T47D (cell line): ENCODE results near the gene MROH7.

Experiments
- DNase-seq, 2 experiments: peaks; one replicate each; pipeline versions ENCODE4 v3.0.0 to v3.0.0-alpha.2; 2011 to 2012; ENCODE audit warnings: low read depth in 1 of 2, low spot score in 1 of 2
- JUND ChIP-seq: IDR thresholded peaks from 2 replicates; pipeline ENCODE4 v1.6.1; 2012; ENCODE audit warnings: low read depth
- in situ Hi-C: cut with HindIII; loops from 2 replicates; pipeline ENCODE4 v1.10.0; 2016; ENCODE audit warnings: low sequenced_read_pairs, low pct_unique_long_range_greater_than_20kb

The MROH7 gene

DNA sequence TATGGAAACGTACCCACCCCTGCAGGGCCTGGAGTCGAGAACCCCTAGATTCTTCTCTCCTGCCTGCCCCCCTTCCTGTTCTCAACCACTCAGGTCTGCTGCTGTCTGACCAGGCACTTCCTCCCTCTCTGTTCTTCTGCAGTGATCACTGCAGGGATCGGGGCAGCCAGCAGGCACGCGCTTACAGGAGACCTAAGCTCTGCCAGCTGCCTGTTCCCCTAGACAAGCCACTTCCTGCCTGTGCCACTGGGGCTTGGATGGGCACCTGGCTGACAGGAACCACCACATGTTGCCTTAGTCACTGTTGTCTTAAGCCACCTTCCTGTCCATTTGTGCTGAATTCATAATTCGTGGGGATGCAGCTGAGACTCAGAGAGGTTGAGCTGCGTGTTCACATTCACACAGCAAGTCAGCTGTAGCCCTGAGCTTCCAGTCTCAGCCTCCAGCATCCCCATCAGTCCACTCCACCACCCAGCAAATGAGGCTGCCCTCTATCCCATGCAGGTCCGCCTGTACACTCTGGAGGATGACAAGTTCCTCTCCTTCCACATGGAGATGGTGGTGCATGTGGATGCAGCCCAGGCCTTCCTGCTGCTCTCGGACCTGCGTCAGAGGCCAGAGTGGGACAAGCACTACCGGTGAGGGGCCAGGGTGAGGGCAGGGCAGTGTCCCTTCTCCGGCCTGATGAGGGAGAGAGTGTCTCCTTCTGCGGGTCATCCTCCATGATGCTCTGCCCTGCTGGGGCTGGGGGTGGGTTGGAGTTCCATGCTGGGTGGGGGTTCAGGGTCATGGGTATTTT is 36.8 kb upstream of the MROH7 start:
- no peak for DNase-seq
- TF ChIP-seq JUND = no peak

DNA sequence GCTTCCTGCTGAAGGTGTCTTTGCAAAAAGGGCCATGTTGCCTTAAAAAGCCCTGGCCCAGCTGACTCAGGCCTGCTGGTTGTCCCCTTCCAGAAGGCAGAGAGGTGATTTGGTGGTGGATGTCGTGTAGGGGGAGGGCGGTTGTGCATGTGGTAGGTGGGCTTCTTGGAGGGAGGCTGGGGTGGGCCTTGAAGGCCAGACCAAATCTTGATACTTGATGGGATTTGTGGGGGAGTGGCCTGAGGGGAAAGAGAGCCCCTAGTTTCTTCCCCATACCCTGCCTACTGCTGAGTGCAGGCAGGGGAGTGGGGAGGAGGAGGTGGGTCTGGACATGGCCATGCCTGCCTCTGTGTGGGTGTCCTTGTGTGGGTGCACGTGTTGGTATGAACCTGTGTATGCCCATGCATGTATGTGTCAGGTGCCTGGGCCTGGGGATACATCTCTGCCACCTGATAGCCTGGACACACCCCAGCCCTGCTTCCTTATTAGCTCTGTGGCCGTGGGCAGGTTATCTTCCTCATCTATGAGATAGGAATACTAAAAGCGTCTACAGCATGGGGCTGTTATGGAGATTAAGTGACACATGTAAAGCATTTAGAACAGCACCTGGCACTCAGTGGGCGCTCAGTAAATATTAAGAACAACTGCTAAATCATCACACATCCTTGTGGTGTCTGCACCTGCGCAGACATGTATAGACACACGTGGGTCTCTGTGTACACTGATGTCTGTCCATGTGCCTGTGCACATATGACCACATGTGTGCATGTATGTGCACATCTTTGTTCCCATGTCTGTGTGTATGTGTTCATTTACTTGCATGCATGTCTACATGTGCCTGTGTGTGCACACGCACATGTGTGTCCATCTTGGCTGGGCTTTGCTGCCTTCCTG is 35.2 kb upstream of the MROH7 start:
- TF ChIP-seq JUND = no peak
- DNase-seq = no peak
- in situ Hi-C loops = no loop called here

More for the DNA sequence above, 36.8 kb upstream of the MROH7 start:
- in situ Hi-C loops = no loop called here

DNA sequence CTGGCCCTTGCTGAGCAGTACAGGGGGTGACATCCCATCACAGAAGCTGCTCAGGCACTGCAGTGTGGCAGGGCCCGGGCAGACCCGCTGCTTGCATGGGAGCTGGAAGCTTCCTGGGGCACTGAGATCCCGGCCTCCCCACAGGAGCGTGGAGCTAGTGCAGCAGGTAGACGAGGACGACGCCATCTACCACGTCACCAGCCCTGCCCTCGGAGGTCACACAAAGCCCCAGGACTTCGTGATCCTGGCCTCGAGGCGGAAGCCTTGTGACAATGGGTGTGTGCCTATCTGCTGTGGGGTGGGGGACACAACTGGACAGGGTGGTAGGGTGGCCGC is 34.6 kb upstream of the MROH7 start:
- DNase-seq = no peak
- in situ Hi-C loops = no loop called here
- no peak for TF ChIP-seq JUND

DNA sequence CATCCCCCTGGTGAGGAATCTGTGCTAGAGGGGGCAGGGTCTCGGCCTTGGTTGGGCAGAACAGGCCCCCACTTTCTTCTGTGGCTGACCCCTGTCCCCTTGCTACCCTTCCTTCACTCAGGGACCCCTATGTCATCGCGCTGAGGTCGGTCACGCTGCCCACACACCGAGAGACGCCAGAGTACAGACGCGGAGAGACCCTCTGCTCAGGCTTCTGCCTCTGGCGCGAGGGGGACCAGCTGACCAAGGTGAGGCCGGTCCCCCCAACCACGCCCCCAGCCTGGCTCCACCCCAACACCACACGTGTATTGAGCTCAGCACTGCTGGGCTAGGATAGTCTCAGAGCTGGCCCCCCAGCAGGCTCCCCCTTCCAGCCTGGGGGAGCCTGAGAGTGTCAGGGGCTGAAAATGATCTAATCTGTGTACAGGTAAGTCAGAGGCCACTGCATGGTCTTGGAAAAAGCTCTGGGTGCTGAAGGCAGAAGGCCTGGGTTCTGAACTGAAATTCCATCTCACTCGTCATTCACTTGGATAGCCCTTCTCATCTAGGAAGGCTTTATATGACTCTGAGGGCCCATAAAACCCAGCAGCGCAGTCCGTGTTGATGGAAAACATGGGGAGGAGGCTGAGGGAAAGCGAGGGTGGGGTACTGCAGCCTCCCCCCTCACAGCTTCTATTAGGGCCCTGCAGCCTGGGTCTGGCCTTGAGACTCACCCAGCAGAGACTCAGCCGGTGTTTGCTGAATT is 33.6 kb upstream of the MROH7 start:
- in situ Hi-C loops = no loop called here
- no peak for TF ChIP-seq JUND
- DNase-seq = no peak

DNA sequence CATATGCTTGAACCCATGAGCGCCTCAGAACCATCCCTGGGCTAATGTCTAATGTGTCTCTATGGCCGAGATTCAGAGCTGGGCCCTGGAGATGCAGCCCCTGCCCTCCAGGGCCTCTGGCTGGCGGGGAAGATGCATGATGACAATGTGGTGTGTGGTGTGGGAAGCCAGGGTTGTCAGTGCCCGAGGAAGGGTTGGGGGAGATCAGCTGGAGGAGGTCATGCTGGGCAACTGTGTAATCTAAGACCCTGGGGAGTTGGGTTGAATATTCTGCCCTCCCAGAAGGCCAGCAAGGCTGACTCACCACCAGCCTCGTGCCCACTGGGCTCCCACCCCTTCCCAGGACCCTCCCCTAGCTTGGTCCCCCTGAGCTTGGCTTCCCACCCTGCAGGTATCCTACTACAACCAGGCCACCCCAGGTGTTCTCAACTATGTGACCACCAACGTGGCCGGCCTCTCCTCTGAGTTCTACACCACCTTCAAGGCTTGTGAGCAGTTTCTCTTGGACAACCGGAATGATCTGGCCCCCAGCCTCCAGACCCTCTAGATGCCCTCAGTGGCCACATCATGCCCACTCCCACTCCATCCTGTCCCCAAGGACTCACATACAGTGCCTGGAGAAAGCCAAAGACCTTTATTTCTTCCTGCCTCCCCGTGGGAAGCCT is 32.9 kb upstream of the MROH7 start:
- TF ChIP-seq JUND = no peak
- in situ Hi-C loops = no loop called here
- DNase-seq = no peak

DNA sequence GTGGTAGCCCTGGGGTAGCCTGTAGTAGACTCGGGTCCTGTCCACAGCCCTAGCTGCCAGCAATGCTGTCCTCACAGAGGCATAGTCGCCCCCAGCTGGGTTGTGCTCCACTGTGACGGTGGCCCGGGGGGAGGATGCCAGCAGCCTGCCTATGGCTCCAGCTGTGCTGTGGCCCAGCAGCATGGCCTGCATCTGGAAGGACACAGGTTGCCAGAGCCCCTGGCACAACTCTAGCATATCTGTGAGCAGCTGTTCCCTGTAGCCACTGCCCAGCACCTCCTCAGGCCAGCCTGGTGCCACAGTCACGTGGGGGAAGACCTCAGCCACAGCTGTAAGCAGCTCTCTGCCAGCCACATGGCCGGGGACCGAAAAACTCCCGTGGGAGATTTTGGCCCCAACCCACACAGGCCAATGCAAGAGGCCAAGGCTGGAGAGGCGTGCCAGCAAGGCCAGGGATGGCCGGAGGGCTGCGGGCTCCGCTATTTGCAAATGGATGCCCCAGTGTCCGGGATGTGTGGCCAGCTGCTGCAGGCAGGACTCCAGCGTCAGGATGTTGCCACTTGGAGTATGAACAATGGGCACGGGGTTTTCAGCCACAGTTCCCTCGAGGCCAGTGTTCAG is 32.2 kb upstream of the MROH7 start:
- in situ Hi-C loops = no loop called here
- no peak for TF ChIP-seq JUND
- DNase-seq = no peak

DNA sequence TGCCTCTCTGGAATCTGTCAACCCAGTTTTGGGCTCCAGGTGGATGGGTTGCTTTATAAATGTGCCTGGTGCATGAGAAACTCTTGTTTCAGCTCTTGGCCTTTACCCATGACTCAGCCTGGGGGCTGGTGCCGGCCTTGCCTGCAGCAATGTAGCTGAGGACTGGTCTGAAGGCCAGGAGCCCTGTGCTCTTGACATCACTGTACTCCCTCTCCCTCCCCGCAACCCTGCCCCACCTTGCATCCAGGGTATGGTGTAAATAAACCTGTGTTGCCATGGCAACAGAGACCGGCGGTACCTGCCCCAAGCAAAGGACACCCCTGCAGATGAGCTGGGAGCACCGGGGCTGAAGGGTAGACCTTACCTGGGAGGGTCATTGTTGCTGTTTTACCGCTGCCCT is 31.5 kb upstream of the MROH7 start:
- in situ Hi-C loops = no loop called here
- no peak for DNase-seq
- TF ChIP-seq JUND = no peak

DNA sequence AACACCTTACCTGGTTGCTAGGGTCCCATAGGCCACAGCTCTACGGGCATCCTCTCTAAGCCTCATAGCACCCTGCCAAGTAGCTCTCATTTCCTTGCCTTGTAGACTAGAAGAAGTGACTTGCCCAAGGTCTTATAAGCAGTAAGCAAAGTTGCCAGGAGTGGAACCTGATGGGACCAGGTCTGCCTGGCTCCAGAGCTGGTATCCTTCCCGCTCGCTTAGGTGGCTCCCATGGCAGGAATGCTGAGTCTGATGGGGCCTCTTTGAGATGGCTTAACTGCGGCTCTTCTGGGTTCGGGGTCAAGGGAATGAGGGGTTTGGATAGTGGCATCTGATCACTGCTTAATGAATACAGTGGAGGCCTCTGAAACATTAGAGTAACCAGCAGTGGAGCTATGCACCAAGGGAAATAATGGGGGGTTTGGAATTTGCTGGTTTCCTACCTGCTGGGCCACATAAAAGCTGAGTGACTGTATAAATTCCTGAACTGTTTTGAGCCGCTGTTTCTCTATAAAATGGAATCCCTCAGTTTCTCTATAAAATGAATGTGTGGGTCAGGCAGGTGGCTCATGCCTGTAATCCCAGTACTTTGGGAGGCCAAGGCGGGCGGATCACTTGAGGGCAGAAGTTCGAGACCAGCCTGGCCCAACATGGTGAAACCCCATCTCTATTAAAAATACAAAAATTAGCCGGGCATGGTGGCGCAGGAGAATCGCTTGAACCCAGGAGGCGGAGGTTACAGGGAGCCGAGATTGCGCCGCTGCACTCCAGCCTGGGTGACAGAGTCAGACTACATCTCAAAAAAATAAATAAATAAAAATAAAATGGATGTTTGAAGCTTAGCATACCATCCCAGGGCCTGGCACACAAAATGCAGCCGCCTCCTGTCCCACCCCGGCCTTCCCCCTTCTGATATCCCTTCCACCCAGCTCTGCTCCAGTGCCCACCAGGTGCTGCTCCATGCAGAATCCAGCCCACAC is 30.7 kb upstream of the MROH7 start:
- DNase-seq = no peak
- in situ Hi-C loops = no loop called here

DNA sequence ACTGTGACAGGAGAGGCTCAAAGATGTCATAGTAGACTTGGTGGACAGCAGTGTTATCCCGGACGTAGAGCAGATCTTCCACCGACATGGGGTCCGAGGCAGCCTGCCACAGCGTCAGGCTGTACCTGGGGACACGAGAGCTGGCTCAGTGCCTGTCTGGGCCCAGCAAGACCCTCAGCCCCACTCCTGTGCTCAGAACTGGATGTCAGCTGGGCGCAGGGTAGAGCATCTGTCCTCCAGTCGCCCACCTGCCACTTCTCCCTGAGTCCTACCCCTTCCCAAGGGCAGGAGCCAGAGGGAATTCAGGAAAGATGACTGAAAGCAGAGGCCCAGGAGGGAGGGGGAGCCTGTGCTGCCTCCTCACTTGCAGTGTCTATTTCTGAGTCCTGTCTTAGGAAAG is 30.0 kb upstream of the MROH7 start:
- in situ Hi-C loops = no loop called here
- no peak for DNase-seq

More for the DNA sequence above, 30.7 kb upstream of the MROH7 start:
- TF ChIP-seq JUND = no peak

DNA sequence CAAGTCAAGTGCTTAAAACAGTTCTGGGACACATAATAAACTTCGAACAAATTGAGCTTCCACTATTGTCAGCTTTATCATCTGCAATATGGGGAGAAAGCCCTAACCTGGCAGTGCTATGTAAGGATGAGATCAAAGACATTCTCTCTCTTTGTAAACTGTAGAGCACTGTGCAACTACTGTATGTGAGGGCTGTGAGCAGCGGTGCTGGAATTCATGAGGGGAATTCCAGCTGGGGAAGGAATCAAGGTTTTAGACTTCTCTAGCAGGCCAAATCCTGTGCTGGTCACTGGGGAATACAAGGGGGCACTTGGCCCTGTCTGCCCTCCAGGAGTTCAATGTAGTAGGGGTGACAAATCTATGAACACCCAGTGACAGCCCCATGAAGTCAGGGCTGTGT is 27.6 kb upstream of the MROH7 start:
- DNase-seq = no peak
- TF ChIP-seq JUND = no peak
- in situ Hi-C loops = no loop called here

More for the DNA sequence above, 30.0 kb upstream of the MROH7 start:
- no peak for TF ChIP-seq JUND

DNA sequence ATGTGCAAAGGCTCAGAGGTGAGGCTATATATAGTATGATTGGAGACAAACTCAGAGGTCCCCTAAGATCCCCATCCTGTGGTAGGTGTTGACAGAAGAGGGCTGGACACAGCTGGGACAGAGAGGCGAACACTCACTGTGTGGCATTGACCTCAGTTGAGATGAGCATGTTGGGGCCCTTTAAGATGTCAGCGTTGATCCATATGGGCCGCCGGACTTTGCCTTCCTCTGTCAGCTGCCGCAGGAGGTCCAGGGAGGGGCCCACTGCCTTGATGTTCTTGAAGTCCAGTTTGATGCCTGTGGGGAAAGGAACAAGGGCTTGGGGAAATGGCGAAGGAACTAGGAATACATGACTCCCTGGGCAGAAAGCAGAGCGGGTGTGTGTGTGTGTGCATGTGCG is 27.0 kb upstream of the MROH7 start:
- DNase-seq = no peak
- no peak for TF ChIP-seq JUND
- in situ Hi-C loops = no loop called here
